Prostate gland (tissue), 2 donors: ENCODE measurements around the gene ZBTB7C.

Experiments used
- POLR2A ChIP-seq: fragments of 450-650 bp; IDR thresholded peaks from one replicate; pipeline ENCODE4 v1.6.1; 2016; ENCODE audit warnings: antibody characterized with exemption, mild to moderate bottlenecking
- TF ChIP-seq, protein P1 (sequence below), 4 experiments: fragments of 200-600 bp in 2 of 4; fragments of 450-650 bp in 2 of 4; sonication (generic) in 2 of 4; IDR thresholded peaks; 1 replicate in 3 of 4; 2 replicates in 1 of 4; pipeline ENCODE4 v1.5.1; 2016 to 2019; ENCODE audit warnings: antibody characterized with exemption in 4 of 4, mild to moderate bottlenecking in 2 of 4, moderate library complexity in 2 of 4

DNA sequence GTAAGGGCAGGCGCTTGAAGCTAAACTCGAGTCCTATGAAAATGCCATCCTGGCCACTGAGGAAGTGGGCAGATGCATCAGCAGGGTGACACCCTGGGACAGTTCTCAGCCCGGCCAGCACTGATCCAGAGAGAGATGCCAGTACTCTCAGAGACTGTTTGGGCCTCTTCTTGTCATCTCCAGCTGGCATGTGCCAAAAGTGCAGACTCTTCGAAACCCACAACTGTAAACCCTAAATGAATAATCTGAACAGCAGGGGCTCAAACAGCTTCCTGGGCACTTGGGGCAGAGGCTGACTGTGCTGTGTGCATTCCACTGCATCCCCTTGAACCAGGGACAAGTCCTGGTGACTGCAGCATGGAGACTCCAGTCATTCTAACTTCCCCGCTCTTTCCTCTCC is 274.6 kb downstream of the ZBTB7C start:
- no peak for TF ChIP-seq POLR2A
- TF ChIP-seq, protein P1, sequence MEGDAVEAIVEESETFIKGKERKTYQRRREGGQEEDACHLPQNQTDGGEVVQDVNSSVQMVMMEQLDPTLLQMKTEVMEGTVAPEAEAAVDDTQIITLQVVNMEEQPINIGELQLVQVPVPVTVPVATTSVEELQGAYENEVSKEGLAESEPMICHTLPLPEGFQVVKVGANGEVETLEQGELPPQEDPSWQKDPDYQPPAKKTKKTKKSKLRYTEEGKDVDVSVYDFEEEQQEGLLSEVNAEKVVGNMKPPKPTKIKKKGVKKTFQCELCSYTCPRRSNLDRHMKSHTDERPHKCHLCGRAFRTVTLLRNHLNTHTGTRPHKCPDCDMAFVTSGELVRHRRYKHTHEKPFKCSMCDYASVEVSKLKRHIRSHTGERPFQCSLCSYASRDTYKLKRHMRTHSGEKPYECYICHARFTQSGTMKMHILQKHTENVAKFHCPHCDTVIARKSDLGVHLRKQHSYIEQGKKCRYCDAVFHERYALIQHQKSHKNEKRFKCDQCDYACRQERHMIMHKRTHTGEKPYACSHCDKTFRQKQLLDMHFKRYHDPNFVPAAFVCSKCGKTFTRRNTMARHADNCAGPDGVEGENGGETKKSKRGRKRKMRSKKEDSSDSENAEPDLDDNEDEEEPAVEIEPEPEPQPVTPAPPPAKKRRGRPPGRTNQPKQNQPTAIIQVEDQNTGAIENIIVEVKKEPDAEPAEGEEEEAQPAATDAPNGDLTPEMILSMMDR (IDR thresholded peaks at IDR 0.05), result no peak
